K562 (cell line): ENCODE results near the gene FUCA2. TPM values are rescaled to one million over a fixed set of nuclear protein-coding genes. Genes with fewer than 3 reads are reported as not detected.

Experiments used
- ATAC-seq: fragments of 200-7000 bp; cut with Tn5 transposase; 3 replicates; pipeline ENCODE4 v1.9.1; 2020; ENCODE audit warnings: moderate library complexity
- BruUV-seq: library from RNA; stranded (reverse); fragments of 400-500 nt; replicated peaks from 2 replicates; lab custom pipeline; 2021; lab: Mats Ljungman, UMichigan
- CTCF ChIA-PET: fragments of 300-600 bp; formaldehyde crosslinking; extraction: SDS; loops from one replicate; lab custom pipeline; 2021; ENCODE audit warnings: low intra/inter-chr PET ratio; lab: Yijun Ruan, JAX
- POLR2A ChIA-PET: fragments of 300-600, 350-650 bp; sonication (Branson Sonifier 250); formaldehyde crosslinking; extraction: SDS; loops from one replicate; lab custom pipeline; 2021; ENCODE audit warnings: antibody characterized with exemption, inconsistent platforms; lab: Yijun Ruan, JAX
- DNase-seq, 4 experiments: peaks; one replicate each; pipeline versions ENCODE4 v3.0.0 to v3.0.0-alpha.2; 2011 to 2018; ENCODE audit warnings: low spot score in 3 of 4, mixed read lengths in 3 of 4; ENCODE audit errors: extremely low read depth in 1 of 4
- FAIRE-seq: peaks from 2 replicates; lab custom pipeline; 2011; peaks lifted over from hg19 to GRCh38; lab: Jason Lieb, UNC
- H2AFZ ChIP-seq: 2 replicates; pipeline ENCODE4 v1.6.0; 2011; ENCODE audit warnings: low read depth, low read length, control low read depth, inconsistent platforms
- H3K27ac ChIP-seq: fragments of 200-600 bp; 3 replicates; pipeline ENCODE4 v1.8.0; 2011; ENCODE audit warnings: low read depth, mild to moderate bottlenecking, control low read depth, inconsistent platforms, low read length, moderate library complexity, mixed read lengths; ENCODE audit errors: extremely low read depth
- H3K27me3 ChIP-seq, 2 experiments: fragments of 300-600 bp in 1 of 2; 2 replicates in 1 of 2; 3 replicates in 1 of 2; pipeline versions ENCODE4 v1.6.0 to v1.8.0; 2011; ENCODE audit warnings: inconsistent platforms in 2 of 2, low read length in 2 of 2, mild to moderate bottlenecking in 1 of 2, mixed read lengths in 1 of 2, moderate library complexity in 1 of 2; ENCODE audit not compliant: control insufficient read depth in 2 of 2, insufficient read depth in 2 of 2
- H3K36me3 ChIP-seq: fragments of 300-600 bp; 3 replicates; pipeline ENCODE4 v1.8.0; 2011; ENCODE audit warnings: mild to moderate bottlenecking, low read length, inconsistent platforms; ENCODE audit not compliant: control insufficient read depth, insufficient read depth
- H3K4me1 ChIP-seq, 2 experiments: fragments of 200-600 bp in 1 of 2; replicated peaks in 1 of 2; 2 replicates in 1 of 2; 3 replicates in 1 of 2; pipeline versions ENCODE4 v1.5.1 to v1.8.0; 2011; ENCODE audit warnings: inconsistent platforms in 2 of 2, low read length in 2 of 2, mild to moderate bottlenecking in 1 of 2, mixed read lengths in 1 of 2, moderate library complexity in 1 of 2; ENCODE audit not compliant: control insufficient read depth in 2 of 2, insufficient read depth in 2 of 2
- H3K4me2 ChIP-seq: 2 replicates; pipeline ENCODE4 v1.6.1; 2011; ENCODE audit warnings: low read length, control low read depth, inconsistent platforms, mixed read lengths; ENCODE audit not compliant: insufficient read depth
- H3K4me3 ChIP-seq: fragments of 200-600 bp; sonication (generic), shearing (Covaris generic); 2 replicates; pipeline ENCODE4 v1.5.1; 2016; ENCODE audit warnings: control low read depth, inconsistent platforms
- H3K79me2 ChIP-seq: fragments of 200-600 bp; 3 replicates; pipeline ENCODE4 v1.8.0; 2011; ENCODE audit warnings: low read length, inconsistent platforms; ENCODE audit not compliant: control insufficient read depth, insufficient read depth
- H3K9ac ChIP-seq, 2 experiments: 2 replicates each; pipeline versions ENCODE4 v1.6.0 to v1.6.1; 2011; ENCODE audit warnings: low read depth in 2 of 2, low read length in 2 of 2, control low read depth in 1 of 2, inconsistent platforms in 1 of 2, mild to moderate bottlenecking in 1 of 2, mixed read lengths in 1 of 2; ENCODE audit not compliant: insufficient read depth in 1 of 2
- H3K9me1 ChIP-seq: one replicate; pipeline ENCODE4 v1.6.0; 2011; ENCODE audit warnings: inconsistent platforms, mild to moderate bottlenecking, low read length, moderate library complexity; ENCODE audit not compliant: control insufficient read depth, insufficient read depth
- H3K9me3 ChIP-seq: replicated peaks from 2 replicates; pipeline ENCODE4 v1.5.1; 2011; ENCODE audit warnings: low read depth, low read length, inconsistent platforms; ENCODE audit not compliant: control insufficient read depth, insufficient read depth
- H4K20me1 ChIP-seq: replicated peaks from 2 replicates; pipeline ENCODE4 v1.6.1; 2011; ENCODE audit warnings: low read length, inconsistent platforms, mixed read lengths; ENCODE audit not compliant: control insufficient read depth, insufficient read depth
- ASH1L ChIP-seq: fragments of 450-650 bp; IDR thresholded peaks from 2 replicates; pipeline ENCODE4 v1.6.1; 2018; ENCODE audit warnings: borderline replicate concordance, mild to moderate bottlenecking, low read depth; ENCODE audit not compliant: partially characterized antibody
- CBX8 ChIP-seq: fragments of 200-600 bp; sonication (generic); IDR thresholded peaks from 2 replicates; pipeline ENCODE4 v1.6.1; 2012; ENCODE audit warnings: borderline replicate concordance, mixed run types, low read depth, mild to moderate bottlenecking, moderate library complexity, mixed read lengths, low read length, control low read depth, inconsistent platforms; ENCODE audit not compliant: poor library complexity, severe bottlenecking; ENCODE audit errors: extremely low read depth
- CEBPB ChIP-seq: fragments of 450-650 bp; IDR thresholded peaks from 2 replicates; pipeline ENCODE4 v1.6.1; 2016; ENCODE audit warnings: missing genetic modification characterization, missing compliant biosample characterization
- CEBPG ChIP-seq, 3 experiments: fragments of 200-800 bp in 1 of 3; sonication (Bioruptor generic) in 1 of 3; sonication (generic) in 1 of 3; formaldehyde crosslinking in 1 of 3; IDR thresholded peaks in 2 of 3; conservative IDR thresholded peaks in 1 of 3; 2 replicates each; pipeline versions ENCODE4 v1.6.1 to v1.8.0; 2016 to 2022; ENCODE audit warnings: missing compliant biosample characterization in 2 of 3, missing genetic modification characterization in 2 of 3, mild to moderate bottlenecking in 1 of 3, missing genetic modification reagents in 1 of 3
- CGGBP1 ChIP-seq: fragments of 250-450 bp; sonication (Bioruptor Pico); IDR thresholded peaks from 2 replicates; pipeline ENCODE4 v1.9.0; 2021; ENCODE audit warnings: mild to moderate bottlenecking
- CTCFL ChIP-seq: IDR thresholded peaks from 2 replicates; pipeline ENCODE4 v1.6.1; 2011; ENCODE audit warnings: borderline replicate concordance, low read depth, mild to moderate bottlenecking, moderate library complexity, low read length; ENCODE audit not compliant: insufficient read depth, poor library complexity, severe bottlenecking
- ETS2 ChIP-seq: IDR thresholded peaks from 2 replicates; pipeline ENCODE4 v1.6.1; 2016; ENCODE audit warnings: borderline replicate concordance, missing genetic modification characterization, mild to moderate bottlenecking, moderate library complexity, missing compliant biosample characterization; ENCODE audit not compliant: poor library complexity, severe bottlenecking
- GATA2 ChIP-seq: sonication (generic); formaldehyde crosslinking; IDR thresholded peaks from 2 replicates; pipeline ENCODE4 v1.4.0; 2020; ENCODE audit warnings: mild to moderate bottlenecking, missing genetic modification reagents
- HBP1 ChIP-seq: fragments of 450-650 bp; formaldehyde crosslinking; IDR thresholded peaks from 2 replicates; pipeline ENCODE4 v1.4.0; 2022; ENCODE audit warnings: missing genetic modification characterization
- IRF9 ChIP-seq: fragments of 450-650 bp; IDR thresholded peaks from 2 replicates; pipeline ENCODE4 v1.6.1; 2016; ENCODE audit warnings: missing biosample characterization, missing genetic modification characterization
- ZNF12 ChIP-seq: sonication (generic); formaldehyde crosslinking; IDR thresholded peaks from 2 replicates; pipeline ENCODE4 v1.4.0; 2020; ENCODE audit warnings: mild to moderate bottlenecking, missing genetic modification reagents
- ZNF431 ChIP-seq: sonication (generic); formaldehyde crosslinking; IDR thresholded peaks from 2 replicates; pipeline ENCODE4 v1.8.0; 2022; ENCODE audit warnings: mild to moderate bottlenecking, missing genetic modification reagents
- ZNF778 ChIP-seq: fragments of 450-650 bp; formaldehyde crosslinking; IDR thresholded peaks from 2 replicates; pipeline ENCODE4 v1.4.0; 2020; ENCODE audit warnings: mild to moderate bottlenecking, moderate library complexity
- WGBS: fragments of 100-300 bp; shearing (Covaris generic); methylation state at CpG from one replicate; pipeline ENCODE4 v1.1.6; 2016; ENCODE audit warnings: low coverage, mixed read lengths; ENCODE audit not compliant: insufficient coverage; ENCODE audit errors: missing lambda C conversion rate; 5-methylcytosine and 5-hydroxymethylcytosine counted together
- in situ Hi-C: fragments of 300-500 bp; cut with MboI; formaldehyde crosslinking; loops from 4 replicates; pipeline ENCODE4 v1.15.0; 2018; ENCODE audit warnings: inconsistent platforms, mixed read lengths
- intact Hi-C: fragments of 100-400 bp; cut with micrococcal nuclease; formaldehyde crosslinking; loops from 2 replicates; pipeline ENCODE4 v1.14.2; 2022
- polyA plus RNA-seq, 8 experiments: library from polyadenylated mRNA; depleted of rRNA in 4 of 8; stranded (reverse) in 5 of 8; unstranded in 3 of 8; fragments of >200 nt; fragmentation: Nextera tagmentation in 2 of 8; fragmentation: Illumina TruSeq in 1 of 8; extraction: Ambion mirVana in 2 of 8; extraction: Trizol in 1 of 8; gene quantifications; 2 replicates each; pipeline versions ENCODE4 v1.2.1 to v1.2.3, GENCODE V29; 2011 to 2014; ENCODE audit warnings: inconsistent platforms in 1 of 8, missing spikeins in 1 of 8
- total RNA-seq, 7 experiments: library from RNA; depleted of rRNA in 6 of 7; stranded (reverse); fragments of >200 nt in 6 of 7; fragmentation: Illumina TruSeq in 2 of 7; extraction: Trizol in 2 of 7; gene quantifications; 2 replicates each; pipeline versions ENCODE4 v1.2.1 to v1.2.3, GENCODE V29; 2011 to 2021; ENCODE audit warnings: low replicate concordance in 1 of 7

The FUCA2 gene
- total and polyA plus RNA-seq, 9 of the 15 experiments (the other 6 are each of a cell fraction or from before 2014, with no cell fraction given) = 20.6 to 112 (median 79.3) TPM

- Histone ChIP-seq H2AFZ (peak overlapping the region; percentile 87), H3K36me3 (peaks cover 12% of the 10 kb centered on the region; the same call in 2 of the 3 replicates), H4K20me1 (no peaks in the 10 kb centered on the region), H3K79me2 (peaks cover 55% of the 10 kb centered on the region), H3K4me3 (peak overlapping the region; percentile 65), H3K9me1 (no peaks in the 10 kb centered on the region), H3K9me3 (no peaks in the 10 kb centered on the region), H3K9ac (peak overlapping the region; percentile 85 to 98; a peak in 3 of 4 replicates), H3K27ac (peak overlapping the region; percentile 60; the same call in 1 of the 3 replicates), H3K4me2 (peak overlapping the region; percentile 89), H3K27me3 (no peaks in the 10 kb centered on the region), H3K4me1 (peaks cover 0 to 8% of the 10 kb centered on the region in 2 experiments; a peak in 2 of 5 replicates)
- POLR2A ChIA-PET = interaction anchor here (0.7 to 0.9 kb wide), 2 partner anchors 17 to 765 kb away, joined by 3 read pairs; no protein-coding TSS in a partner anchor
- BruUV-seq = no TSS peak
- WGBS = 1% methylated on average over 4 of the region's 4 CpGs
- CTCF ChIA-PET = no interaction called here
- intact Hi-C loops (loop anchor here (2.0 kb wide), 1 partner anchor 59 kb away; the partner anchor contains the start of gene FUCA2), in situ Hi-C loops (no loop called here)
- no peak for FAIRE-seq
- no peak for DNase-seq
- TF ChIP-seq CGGBP1 (CRISPR knock-in tag) = no peak
- TF ChIP-seq ZNF12 (CRISPR knock-in tag) = no peak
- no peak for TF ChIP-seq CEBPG (CRISPR knock-in tag; IDR thresholded peaks at IDR 0.05)
- TF ChIP-seq CEBPG (tag; conservative IDR thresholded peaks at IDR 0.05 in 1 of 2, IDR thresholded peaks at IDR 0.05 in 1 of 2) = peak; percentile 75 to 91
- peak; percentile 66; the same call in 1 of the 2 replicates for TF ChIP-seq GATA2 (CRISPR knock-in tag)
- no peak for TF ChIP-seq ETS2 (tag)
- TF ChIP-seq ZNF778 (CRISPR knock-in tag) = no peak
- TF ChIP-seq HBP1 (CRISPR knock-in tag) = no peak
- no peak for TF ChIP-seq IRF9
- TF ChIP-seq ZNF431 (CRISPR knock-in tag) = no peak
- no peak for TF ChIP-seq ASH1L
- peak; percentile 90 for TF ChIP-seq CEBPB
- no peak for TF ChIP-seq CTCFL
- no peak for TF ChIP-seq CBX8
- ATAC-seq = no peak
These were observed 60.0 kb downstream of the FUCA2 start for GRCh38 chr6:143451531-143451930.
